Adipose tissue (tissue), 3 donors: ENCODE results near the gene BTBD16. TPM values are rescaled to one million over a fixed set of nuclear protein-coding genes. Genes with fewer than 3 reads are reported as not detected.

Experiments
- H3K27ac ChIP-seq: one replicate; pipeline ENCODE4 v1.5.1; 2013; ENCODE audit warnings: low read depth, low read length
- WGBS, 3 donors: extraction: QIAGEN DNeasy Blood & Tissue Kit; methylation state at CpG; one replicate each; pipeline ENCODE4 v1.1.7; 2013; 5-methylcytosine and 5-hydroxymethylcytosine counted together
- polyA plus RNA-seq, 3 donors: library from polyadenylated mRNA; stranded (reverse); fragments of 200-250 nt; gene quantifications; one replicate each; pipeline ENCODE4 v1.2.3, GENCODE V29; 2013
- donor health status: healthy with polysubstance abuse.
- donor health status: Bipolar disorder and iron deficiency.
- donor health status: healthy.

The BTBD16 gene
- polyA plus RNA-seq, 3 donors, result 0.04 to 0.34 (median 0.07) TPM

GRCh38 chr10:122326806-122327205 is 55.7 kb downstream of the BTBD16 start:
- 78 to 87% (median 84%) methylated on average over 6 of the region's 6 CpGs for WGBS, 3 donors

GRCh38 chr10:122327237-122328206 is 56.4 kb downstream of the BTBD16 start:
- no peak overlapping the region for H3K27ac ChIP-seq
- 86 to 90% (median 87%) methylated on average over 16 of the region's 16 CpGs for WGBS, 3 donors

More at GRCh38 chr10:122326806-122327205, 55.7 kb downstream of the BTBD16 start:
- H3K27ac ChIP-seq, result no peak overlapping the region

- no peak overlapping the region for H3K27ac ChIP-seq
- 62 to 77% (median 68%) methylated on average over 9 of the region's 9 CpGs for WGBS, 3 donors
Measured at GRCh38 chr10:122328676-122329075, 57.6 kb downstream of the BTBD16 start.

GRCh38 chr10:122329416-122329815 is 58.3 kb downstream of the BTBD16 start:
- 82 to 83% (median 83%) methylated on average over 13 of the region's 13 CpGs for WGBS, 3 donors
- H3K27ac ChIP-seq, result no peak overlapping the region

- 62 to 84% (median 83%) methylated on average over 7 of the region's 7 CpGs for WGBS, 3 donors
- H3K27ac ChIP-seq, result no peak overlapping the region
Measured at GRCh38 chr10:122331100-122331499, 60.0 kb downstream of the BTBD16 start.

GRCh38 chr10:122331615-122332446 is 60.7 kb downstream of the BTBD16 start:
- no peak overlapping the region for H3K27ac ChIP-seq
- 55 to 81% (median 75%) methylated on average over 16 of the region's 16 CpGs for WGBS, 3 donors

GRCh38 chr10:122333037-122333436 is 61.9 kb downstream of the BTBD16 start:
- no peak overlapping the region for H3K27ac ChIP-seq
- WGBS, 3 donors, result 75 to 89% (median 88%) methylated on average over 4 of the region's 4 CpGs

GRCh38 chr10:122336332-122336731 is 65.2 kb downstream of the BTBD16 start:
- H3K27ac ChIP-seq, result no peak overlapping the region
- 90 to 95% (median 90%) methylated on average over 10 of the region's 10 CpGs for WGBS, 3 donors

- H3K27ac ChIP-seq, result no peak overlapping the region
- WGBS, 3 donors, result 78 to 81% (median 78%) methylated on average over 3 of the region's 3 CpGs
Measured at GRCh38 chr10:122336961-122337360, 65.9 kb downstream of the BTBD16 start.

- WGBS, 3 donors, result 88 to 92% (median 91%) methylated on average over 15 of the region's 15 CpGs
- no peak overlapping the region for H3K27ac ChIP-seq
Measured at GRCh38 chr10:122338609-122339441, 67.7 kb downstream of the BTBD16 start.

- whole genome bisulfite sequencing, 3 donors, result 63 to 68% (median 63%) methylated on average over 10 to 11 of the region's 11 CpGs
- H3K27ac ChIP-seq, result no peak overlapping the region
Measured at GRCh38 chr10:122341141-122341810, 70.2 kb downstream of the BTBD16 start.

GRCh38 chr10:122342293-122343134 is 71.4 kb downstream of the BTBD16 start:
- H3K27ac ChIP-seq, result no peak overlapping the region
- 59 to 67% (median 60%) methylated on average over 8 of the region's 8 CpGs for WGBS, 3 donors

GRCh38 chr10:122343135-122343800 is 72.2 kb downstream of the BTBD16 start:
- H3K27ac ChIP-seq, result no peak overlapping the region
- WGBS, 3 donors, result 89 to 95% (median 93%) methylated on average over 11 of the region's 11 CpGs

- H3K27ac ChIP-seq, result no peak overlapping the region
- 95 to 96% (median 96%) methylated on average over 8 of the region's 8 CpGs for WGBS, 3 donors
Measured at GRCh38 chr10:122343936-122344335, 72.8 kb downstream of the BTBD16 start.

- 81 to 92% (median 90%) methylated on average over 9 of the region's 9 CpGs for WGBS, 3 donors
- H3K27ac ChIP-seq, result no peak overlapping the region
Measured at GRCh38 chr10:122344741-122345258, 73.7 kb downstream of the BTBD16 start.

GRCh38 chr10:122346326-122346950 is 75.3 kb downstream of the BTBD16 start:
- WGBS, 3 donors, result 85 to 95% (median 86%) methylated on average over 4 of the region's 4 CpGs
- H3K27ac ChIP-seq, result no peak overlapping the region
